GM21786 (cell line): ENCODE measurements around the gene LBHD2.
A peak's percentile ranks its signal among the peaks of the same experiment; 100 is the strongest.
"Not testable (repeated sequence)": the region's sequence is repeated elsewhere in the genome, so short reads cannot be mapped to it uniquely, and the experiment has no call there.

ENCODE experiments used
- ATAC-seq: cut with Tn5 transposase; IDR thresholded peaks from one replicate; pipeline ENCODE4 v1.9.1; 2021; ENCODE audit not compliant: unreplicated experiment

Gene LBHD2

DNA sequence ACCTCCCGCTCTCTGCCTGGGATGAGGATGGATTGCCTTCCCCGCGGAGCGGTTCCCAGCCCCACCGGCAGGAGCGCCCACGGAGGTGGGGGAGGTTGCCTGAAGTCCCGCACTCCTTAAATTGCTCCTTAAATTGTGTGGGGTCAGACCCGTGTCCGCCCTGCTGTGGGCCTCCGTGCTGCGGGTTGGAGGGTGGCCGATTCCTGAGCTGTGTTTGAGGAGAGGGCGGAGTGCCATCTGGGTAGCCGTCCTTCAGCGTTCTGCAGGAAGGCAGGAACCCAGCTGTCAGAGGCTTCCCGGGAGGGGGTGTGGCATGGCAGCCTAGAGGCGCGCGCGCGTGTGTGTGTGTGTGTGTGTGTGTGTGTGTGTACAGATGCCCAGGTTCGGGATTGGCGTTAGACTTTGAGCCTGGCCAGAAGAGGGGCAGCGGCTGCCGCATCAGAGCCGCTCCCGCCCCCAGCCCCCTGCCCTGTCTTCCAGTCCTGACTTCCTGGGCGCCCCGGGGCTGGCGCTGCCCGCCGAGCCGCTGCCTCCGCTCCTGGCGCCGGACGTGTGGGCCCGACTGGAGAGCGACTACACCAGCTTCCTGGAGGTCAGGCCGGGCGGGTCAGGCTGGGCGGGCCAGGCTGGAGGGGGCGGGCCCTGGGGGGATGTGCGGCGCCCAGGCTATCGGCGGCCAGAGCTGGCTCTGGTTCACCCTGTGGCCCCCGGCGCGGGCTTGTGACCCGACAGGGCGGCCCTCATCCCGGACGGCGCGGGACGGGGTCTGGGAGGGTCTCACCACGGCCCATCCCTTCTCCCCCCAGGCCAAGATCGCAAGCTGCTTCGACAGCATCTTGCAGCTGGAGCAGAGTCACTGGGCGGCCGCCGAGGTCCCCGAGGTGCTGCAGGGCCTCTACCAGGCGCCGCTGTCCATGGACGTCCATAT lies 19.7 kb downstream of the LBHD2 start:
- ATAC-seq = no peak

GRCh38 chr14:103104389-103104653 lies 20.3 kb downstream of the LBHD2 start:
- ATAC-seq = no peak

GRCh38 chr14:103104654-103105452 lies 20.8 kb downstream of the LBHD2 start:
- ATAC-seq = no peak

DNA sequence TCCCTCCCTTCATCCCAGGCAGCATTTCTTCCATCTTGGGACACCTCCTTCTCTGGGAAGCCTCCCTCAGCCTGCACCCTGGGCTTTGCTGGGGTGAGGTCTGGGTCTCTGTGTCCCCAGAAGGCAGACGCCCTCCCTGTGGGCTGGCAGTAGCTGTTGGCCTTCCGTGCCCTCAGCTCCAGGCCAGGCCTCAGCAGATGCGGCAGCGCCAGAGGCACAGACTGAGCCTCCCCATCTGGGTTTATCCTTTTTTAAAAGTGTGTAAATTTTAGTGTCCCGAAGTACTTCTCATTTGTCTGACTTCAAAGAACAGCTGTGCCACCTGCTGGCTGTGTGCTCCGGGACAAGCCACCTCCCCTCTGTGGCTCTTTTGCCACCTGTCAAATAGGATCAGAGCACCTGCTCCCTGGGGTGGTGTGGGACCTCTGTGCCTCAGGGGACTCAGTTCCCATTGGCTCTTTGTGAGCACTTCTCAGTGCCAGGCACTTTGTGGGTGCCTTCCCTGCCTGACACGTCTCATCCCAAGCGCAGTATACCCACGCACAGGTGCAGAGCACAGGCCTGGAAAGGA lies 21.7 kb downstream of the LBHD2 start:
- ATAC-seq = no peak

DNA sequence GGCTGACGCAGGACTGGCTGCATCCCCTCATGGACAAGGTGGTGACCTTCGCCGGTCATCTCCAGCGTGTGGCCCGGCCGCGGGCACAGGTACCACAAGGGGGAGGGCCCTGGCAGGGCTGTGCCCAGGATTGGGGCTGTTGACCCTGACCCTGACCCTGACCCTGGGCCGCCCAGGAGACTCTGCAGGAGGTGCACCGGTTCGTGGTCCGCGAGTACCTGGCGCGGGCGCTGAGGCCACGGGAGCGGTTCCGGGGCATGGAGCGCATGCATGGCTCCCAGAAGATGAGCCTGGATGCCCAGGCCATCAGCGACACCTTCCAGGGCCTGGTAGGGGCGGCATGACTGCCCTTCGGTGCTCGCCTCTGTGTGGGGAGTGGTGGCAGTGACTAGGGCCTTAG lies 23.4 kb downstream of the LBHD2 start:
- no peak for ATAC-seq

DNA sequence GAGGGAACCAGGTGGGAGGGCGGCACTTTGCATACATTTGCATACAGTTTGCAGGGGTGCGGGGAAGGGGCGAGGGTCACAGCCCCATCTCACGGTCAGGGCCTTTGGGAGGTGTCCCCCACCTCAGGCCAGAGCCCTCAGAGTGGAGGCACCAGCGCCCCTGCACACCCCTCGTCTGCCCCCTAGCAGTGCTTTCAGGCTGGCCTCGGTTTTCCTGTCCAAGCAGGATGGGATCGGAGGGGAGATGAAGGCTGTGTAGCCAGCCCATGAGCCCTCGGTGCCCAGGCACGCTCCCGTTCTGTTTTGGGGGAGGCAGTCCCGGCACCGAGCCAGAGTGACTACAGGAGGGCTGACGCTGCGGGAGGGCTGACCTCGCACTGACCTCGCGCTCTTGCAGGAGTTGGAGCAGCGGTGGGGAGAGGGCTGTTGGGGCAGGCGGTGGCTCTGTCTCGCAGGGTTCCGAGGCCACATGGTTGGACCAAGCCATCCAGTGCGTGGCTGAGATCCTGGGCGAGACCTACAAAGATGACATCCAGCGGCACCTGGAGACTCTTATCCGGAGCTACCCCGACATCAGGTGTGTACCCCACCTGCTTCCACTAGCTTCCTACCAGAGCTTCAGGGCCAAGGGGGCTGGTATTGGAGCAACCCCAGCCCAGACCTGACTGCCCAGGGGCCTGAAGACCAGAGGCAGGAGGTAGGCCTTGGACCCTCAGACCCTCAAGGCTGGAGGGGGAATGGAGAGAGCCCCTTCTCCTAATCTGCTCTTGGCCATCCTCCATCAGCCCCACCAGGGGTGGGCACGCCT lies 24.1 kb downstream of the LBHD2 start:
- ATAC-seq = no peak

GRCh38 chr14:103108749-103109207 lies 24.8 kb downstream of the LBHD2 start:
- ATAC-seq = peak; percentile 31

DNA sequence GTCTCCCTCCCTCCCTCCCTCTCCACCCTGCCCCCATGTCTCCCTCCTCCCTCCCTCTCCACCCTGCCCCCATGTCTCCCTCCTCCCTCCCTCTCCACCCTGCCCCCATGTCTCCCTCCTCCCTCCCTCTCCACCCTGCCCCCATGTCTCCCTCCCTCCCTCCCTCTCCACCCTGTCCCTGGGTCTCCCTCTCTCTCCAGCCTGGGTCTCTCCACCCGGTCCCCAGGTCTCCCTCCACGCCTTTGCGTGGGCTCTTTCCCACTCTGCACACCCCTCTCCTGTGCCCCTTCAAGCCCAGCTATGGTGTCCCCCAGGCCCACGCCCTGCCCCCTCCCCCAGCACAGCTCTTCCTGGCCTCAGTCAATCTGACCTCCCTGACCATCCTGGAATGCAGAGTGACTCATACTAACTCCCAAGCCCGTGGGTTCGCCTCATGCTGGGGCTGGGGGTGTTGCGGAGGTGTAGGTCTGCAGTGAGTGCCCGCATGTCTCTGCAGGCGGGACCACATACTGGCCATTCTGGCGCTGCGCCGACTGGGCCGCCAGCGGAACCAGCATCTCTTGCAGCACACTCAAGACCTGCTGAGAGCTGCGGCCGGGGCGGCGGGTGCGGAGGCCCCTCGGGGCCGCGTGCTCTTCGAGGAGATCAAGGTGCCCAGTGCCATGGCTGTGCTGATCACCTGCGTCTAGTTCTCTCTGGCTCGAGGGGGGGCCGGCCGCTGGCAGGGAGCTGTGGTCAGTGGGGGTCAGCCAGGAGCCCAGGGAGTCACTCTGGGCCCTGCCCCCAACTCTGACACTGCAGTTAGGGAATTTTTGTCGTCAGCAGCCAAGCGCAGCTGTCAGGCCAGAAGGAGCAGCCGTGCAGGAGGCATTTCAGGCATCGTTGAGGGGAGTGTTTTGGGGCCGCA lies 25.8 kb downstream of the LBHD2 start:
- ATAC-seq = no peak

DNA sequence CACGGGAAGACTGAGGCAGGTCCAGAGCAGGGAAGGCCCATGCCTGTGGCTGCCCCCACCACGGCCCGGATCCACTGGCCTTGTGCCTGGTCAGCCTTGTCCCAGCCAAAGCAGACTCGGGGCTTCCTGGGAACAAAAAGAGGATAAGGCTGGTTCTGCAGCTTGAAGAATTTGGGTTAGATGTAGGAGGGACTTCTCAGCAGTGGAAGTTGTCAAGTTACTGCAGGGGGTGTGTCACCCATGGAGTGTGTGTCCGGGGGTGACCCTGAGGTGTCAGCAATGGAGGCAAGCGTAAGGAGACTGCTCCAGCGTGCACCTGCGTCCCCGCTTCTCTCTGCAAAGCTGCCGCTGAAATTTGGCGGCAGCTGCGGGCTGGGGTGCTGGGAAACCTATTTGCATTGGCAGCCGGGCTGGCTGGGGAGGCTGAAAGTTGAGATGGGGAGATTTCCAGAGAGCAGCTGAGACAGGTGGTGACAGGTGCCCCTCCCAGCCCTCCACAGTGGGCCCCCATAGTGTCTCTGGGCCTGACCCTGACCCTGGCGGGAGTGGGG lies 26.7 kb downstream of the LBHD2 start:
- no peak for ATAC-seq

DNA sequence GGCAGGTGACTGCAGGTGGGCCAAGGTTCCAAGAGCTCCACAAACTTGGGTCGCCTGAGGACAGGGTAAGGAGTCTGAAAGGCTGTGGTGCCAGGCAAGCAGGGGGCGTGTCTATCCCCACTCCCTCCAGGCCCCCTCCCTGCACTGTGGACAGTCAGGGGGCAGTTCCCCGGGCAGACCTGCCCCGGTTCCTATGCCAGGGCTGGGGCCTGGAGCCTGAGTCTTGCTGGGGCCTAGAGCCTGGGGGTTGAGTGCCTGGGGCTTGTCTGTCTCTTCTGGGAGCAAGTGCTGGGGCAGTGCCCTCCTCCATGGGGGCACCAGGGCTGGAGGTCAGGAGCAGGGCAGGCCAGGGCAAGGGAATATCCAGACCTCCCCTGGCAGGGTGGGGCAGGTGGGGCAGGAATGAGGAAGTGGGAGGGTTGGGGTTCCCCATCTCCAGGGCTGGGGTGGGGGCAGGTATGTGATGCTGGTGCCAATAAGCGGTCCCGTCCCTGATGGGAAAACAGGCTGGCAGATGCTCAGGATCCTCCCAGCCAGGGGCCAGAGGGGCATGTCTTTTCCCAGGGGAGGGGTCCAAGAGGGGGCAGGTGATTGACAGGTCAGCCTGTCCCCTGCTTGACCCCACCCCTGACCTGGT lies 27.3 kb downstream of the LBHD2 start:
- no peak for ATAC-seq

DNA sequence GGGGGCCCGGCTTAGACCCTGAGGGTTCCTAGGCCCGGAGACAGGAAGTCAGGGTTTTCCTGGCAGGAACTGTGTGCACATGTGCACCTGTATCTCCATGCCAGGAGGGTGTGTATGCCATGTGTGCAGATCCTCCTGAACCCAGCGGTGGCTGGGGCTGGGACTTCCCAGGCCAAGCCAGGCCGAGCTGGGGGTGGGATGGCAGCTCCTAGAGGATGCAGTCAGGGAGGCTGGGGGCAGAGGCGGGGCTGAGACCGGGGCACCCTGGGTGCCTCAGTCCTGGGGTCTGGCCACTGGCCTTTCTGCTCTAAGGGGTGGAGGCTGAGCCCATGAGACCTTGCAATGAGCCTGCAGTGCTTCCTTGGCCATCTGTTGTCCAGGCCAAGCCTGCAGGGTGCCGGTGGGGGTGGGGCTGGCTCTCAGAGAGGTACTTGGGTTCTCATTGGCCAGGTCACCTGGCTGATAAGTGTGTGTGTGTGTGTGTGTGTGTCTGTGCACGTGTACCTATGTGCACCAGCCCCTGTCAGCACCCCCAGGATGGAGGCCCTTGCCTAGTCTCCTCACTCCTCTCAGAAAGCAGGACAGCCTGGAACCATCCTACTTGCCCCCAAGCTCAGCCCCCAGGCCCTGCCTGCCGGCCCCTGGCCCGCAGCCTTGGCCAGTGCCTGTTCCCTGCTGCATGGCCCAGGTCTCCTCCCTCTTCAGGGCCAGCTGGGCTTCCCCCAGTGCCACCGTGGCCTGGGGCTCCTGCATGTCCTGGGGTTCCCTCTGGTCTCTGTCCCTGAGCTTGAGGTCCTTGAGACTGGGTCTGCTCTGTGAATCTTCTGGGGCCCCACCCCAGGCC lies 28.6 kb downstream of the LBHD2 start:
- ATAC-seq = no peak

- no peak for ATAC-seq
These were observed 29.3 kb downstream of the LBHD2 start for GRCh38 chr14:103113303-103113702.

- no peak for ATAC-seq
These were observed 29.8 kb downstream of the LBHD2 start for GRCh38 chr14:103113774-103114173.

- ATAC-seq = not testable (repeated sequence)
These were observed 31.2 kb downstream of the LBHD2 start for GRCh38 chr14:103115086-103115679.

DNA sequence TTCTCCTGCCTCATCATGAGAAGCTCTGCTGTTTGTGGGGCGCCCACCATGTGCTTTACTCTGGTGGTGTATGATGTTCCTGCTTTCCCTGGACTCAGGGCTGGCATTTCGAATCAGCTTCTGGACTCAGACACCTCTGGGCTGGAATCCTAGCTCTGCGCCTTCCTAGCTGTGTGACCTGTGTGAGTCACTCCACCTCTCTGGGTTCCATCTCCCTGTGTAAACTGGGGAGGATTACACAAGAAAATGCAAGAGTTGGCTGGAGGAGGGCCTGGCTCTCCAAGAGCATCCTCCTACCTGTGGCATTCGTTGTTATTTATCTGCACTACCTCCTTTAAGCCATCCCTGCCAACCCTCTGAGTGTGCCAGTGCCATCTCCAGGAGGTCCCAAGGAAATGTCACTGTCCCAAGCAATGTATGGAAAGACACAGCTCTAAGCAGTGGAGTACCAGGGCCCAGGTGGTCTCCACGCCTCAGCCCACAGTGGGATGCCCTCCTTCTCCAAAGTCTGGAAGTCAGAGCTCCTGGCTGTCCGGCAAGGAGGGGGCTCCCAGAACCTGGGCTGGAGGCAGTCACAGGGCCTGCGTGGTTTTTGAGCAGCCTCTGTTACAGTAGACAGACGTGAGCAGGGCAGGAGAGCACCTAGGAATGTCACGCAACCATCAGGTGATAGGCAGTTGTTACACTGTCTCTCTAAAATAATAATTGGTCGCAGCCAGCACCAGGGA lies 32.0 kb downstream of the LBHD2 start:
- ATAC-seq = no peak

DNA sequence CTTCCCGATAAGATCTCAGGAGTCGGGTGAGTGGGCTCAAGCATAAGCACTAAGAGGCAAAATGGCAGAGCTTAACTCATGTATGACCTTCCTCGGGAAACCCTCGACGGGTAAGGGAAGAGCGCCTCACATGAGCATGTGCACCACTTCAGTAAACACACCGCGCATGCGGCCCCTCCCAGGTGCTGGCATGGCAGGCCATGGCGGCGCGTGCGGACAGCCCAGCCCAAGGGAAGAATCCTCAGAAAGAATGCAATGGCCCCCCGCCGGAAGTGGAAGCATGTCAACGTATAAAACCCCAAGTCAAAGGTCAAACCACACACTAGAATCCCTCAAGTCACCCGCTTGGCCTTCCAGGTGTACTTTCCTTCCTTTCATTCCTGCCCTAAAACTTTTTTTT lies 32.6 kb downstream of the LBHD2 start:
- no peak for ATAC-seq

DNA sequence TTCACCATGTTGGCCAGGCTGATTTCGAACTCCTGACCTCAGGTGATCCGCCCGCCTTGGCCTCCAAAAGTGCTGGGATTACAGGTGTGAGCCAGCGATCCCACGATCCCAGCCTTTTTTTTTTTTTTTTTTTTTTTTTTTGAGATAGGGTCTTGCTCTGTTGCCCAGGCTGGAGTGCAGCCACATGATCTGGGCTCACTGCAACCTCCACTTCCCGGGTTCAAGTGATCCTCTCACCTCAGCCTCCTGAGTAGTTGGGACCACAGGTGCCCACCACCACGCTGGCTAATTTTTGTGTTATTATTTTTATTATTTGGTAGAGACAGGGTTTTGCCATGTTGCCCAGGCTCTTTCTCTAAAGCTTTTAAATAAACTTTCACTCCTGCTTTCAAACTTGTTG lies 33.5 kb downstream of the LBHD2 start:
- not testable (repeated sequence) for ATAC-seq
